ENCODE data around the gene PTPRF.
"Not testable (repeated sequence)": the region's sequence is repeated elsewhere in the genome, so short reads cannot be mapped to it uniquely, and the experiment has no call there.

The PTPRF gene

DNA sequence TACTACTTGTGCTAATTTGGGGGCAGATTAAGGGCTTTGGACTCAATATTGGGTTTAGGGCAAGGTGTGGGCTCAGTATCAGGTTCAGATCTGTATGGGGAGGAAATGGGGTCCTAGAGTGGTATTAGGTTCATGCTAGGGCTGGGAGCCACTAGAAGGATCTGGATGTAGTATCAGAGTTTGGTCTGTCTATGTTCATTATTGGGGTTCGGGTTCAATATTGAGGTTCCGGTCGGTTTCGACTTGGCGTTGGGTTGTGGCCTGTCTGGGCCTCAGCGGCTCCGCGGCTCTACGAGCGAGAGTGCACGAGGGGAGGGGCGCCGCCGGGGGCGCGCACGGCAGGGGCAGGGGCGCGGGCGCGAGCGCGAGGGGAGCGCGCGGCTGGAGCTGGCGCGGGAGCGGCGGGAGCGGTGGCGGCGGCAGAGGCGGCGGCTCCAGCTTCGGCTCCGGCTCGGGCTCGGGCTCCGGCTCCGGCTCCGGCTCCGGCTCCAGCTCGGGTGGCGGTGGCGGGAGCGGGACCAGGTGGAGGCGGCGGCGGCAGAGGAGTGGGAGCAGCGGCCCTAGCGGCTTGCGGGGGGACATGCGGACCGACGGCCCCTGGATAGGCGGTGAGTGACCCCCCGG lies at the start of gene PTPRF:
Gene PTPRF (plus strand): TSS at position 401 of the 624 bp plus-strand sequence. CDS start 14,193 bp downstream, outside the sequence.
- peak; percentile 81 for DNase-seq (ENCODE audit: low spot score)

- DNase-seq (ENCODE audit: low spot score): no peak
Observed at GRCh38 chr1:43481491-43481890, 49.2 kb upstream of the PTPRF start.

DNA sequence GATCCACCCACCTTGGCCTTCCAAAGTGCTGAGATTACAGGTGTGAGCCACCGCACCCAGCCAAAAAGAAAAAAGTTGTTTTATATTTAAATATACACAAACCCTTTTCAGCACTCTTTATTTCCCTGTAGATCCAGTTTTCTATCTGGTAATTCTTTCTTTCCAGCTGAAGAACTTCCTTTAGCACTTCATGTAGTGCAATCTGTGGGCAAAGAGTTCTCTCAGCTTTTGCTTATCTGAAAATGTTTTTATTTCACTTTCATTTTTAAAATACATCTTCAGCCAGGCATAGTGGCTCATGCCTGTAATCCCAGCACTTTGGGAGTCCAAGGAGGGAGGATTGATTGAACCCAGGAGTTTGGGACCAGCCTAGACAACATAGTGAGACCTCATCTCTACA lies 48.5 kb upstream of the PTPRF start:
- no peak for DNase-seq (ENCODE audit: low spot score)

GRCh38 chr1:43484367-43484766 lies 46.3 kb upstream of the PTPRF start:
- no peak for DNase-seq (ENCODE audit: low spot score)

DNA sequence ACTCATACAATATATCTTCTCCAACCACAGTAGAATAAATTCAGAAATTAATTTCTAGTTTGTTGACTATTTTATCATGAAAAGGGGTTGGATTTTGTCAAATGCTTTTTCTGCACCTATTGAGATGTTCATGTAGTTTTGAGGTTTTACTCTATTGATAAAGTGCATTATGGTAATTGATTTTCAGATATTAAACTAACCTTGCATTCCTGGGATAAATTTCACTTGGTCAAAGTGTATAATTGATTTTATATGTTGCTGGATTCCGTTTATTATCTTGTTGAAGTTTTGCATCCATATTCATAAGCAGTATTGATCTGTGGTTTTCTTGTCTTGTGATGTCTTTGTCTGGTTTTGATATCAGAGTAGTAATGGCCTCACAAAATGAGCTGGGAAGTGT lies 42.5 kb upstream of the PTPRF start:
- DNase-seq (ENCODE audit: low spot score): no peak

DNA sequence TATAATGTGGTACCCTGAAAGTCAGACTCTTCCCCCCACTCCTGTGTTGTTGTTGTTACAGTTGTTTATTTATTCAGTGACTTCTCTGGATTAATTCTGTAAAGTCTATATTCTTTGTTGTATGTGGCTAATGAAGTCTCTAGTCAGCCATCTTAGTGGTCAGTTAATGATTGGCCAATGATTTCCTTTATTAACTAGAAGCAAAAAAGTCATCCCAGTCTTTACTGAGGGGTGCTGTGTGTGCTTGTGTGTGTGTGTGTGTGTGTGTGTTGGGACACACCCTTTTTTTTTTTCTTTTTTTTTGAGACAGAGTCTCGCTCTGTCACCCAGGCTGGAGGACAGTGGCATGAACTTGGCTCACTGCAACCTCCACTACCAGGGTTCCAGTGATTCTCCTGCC lies 39.6 kb upstream of the PTPRF start:
- no peak for DNase-seq (ENCODE audit: low spot score)

GRCh38 chr1:43492826-43493225 lies 37.9 kb upstream of the PTPRF start:
- no peak for DNase-seq (ENCODE audit: low spot score)

DNA sequence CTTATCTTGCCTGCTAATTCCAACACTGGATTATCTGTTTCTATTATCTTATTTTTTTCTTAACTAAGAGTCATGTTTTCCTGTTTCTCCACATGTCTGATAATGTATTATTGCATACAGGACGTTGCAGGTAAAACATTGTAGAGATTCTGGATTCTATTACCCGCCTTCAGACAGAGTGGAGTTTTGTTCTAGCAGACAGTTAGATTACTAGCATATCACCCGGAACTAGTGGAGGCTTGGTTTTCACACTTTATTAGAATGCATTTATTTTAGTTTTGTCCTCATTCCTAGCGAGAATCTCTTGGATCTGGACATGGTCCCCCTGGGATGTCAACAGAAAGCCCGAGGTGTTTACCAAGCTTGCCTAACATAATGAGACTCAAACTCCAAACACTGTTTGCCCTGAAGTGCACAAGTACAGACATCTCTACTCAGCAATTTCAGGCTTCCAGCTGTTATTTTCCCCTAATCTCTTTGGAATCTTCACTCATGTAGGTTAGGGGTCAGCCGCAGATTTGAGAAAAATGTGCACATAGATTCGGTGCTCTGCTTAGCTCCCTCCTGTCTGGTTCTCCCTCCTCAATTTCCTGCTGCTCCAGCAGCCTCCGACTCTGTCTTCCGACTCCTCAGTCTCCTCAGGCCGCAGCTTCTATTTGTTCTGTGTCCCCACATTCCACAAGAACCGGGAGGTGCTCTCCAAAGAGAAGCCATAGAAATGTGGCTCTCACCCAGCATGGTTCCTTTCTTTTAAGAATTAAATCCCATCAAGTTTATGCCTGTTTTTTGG lies 36.8 kb upstream of the PTPRF start:
- DNase-seq (ENCODE audit: low spot score): no peak

DNA sequence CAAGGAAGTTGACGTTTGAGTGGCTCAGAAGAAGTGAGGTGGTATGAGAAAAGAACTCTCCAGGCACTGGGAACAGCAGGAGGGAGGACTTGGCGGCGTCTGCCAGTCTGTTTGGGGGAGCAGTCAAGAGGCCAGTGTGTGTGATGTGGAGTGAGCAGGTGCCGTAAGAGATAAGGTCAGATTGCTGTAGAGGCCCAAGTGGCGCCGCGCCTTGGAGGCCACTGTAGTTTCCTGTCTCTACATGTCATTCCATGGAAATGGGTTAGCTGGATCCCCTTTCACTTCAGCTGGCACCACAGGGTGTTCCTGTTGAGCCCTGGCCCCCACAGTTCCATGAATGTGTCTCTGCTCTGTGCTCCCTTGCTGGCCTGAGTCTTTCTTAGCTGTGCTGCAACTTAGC lies 35.5 kb upstream of the PTPRF start:
- no peak for DNase-seq (ENCODE audit: low spot score)

DNA sequence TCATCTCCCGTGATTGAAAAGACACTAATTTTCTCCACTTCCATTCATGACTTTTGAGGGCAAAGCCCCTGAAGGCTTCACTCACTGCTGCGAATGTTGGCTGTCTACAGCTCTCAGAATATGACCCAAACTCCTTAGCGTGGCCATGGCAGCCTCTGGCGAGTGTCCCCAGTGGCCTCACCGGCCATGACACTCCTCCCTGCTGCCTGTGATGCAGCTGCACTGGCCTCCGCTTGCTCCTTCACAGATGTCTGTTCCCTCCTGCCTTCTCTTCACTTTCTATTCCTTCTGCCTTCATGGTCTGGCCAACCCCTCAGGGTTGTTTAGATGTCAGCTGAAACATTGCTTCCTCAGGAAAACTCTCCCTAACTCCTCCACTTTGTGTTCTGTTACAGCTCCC lies 30.8 kb upstream of the PTPRF start:
- DNase-seq (ENCODE audit: low spot score): no peak

DNA sequence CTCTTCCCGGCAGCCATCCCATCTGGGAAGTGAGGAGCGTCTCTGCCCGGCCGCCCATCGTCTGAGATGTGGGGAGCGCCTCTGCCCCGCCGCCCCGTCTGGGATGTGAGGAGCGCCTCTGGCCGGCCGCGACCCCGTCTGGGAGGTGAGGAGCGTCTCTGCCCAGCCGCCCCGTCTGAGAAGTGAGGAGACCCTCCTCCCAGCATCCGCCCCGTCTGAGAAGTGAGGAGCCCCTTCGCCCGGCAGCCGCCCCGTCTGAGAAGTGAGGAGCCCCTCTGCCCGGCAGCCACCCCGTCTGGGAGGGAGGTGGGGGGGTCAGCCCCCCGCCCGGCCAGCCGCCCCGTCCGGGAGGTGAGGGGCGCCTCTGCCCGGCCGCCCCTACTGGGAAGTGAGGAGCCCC lies 28.9 kb upstream of the PTPRF start:
- DNase-seq (ENCODE audit: low spot score): not testable (repeated sequence)

- DNase-seq (ENCODE audit: low spot score): no peak
Observed at GRCh38 chr1:43503534-43503933, 27.1 kb upstream of the PTPRF start.

GRCh38 chr1:43505077-43505780 lies 25.5 kb upstream of the PTPRF start:
- DNase-seq (ENCODE audit: low spot score): no peak

DNA sequence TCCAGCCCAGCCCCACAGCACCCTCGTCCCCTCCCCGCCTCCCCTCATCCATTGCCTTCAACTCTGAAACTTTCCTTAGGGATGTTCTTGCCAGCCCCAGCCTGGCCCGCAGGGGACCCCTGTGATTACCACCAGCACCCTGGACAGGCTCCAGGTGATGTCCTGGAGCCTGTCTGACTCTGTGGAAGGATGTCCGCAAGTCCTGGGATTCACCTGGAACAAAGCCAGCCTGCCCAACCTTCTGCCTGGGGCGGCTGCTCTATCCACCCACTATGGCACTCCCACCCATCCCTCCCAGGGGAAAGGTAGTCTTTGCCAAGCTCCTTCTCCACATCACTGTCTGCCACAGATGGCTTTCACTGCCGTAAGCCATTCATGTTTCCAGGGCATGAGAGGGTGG lies 24.4 kb upstream of the PTPRF start:
- no peak for DNase-seq (ENCODE audit: low spot score)

GRCh38 chr1:43507296-43508295 lies 23.1 kb upstream of the PTPRF start:
- DNase-seq (ENCODE audit: low spot score): no peak

- no peak for DNase-seq (ENCODE audit: low spot score)
Observed at GRCh38 chr1:43509007-43509739, 21.5 kb upstream of the PTPRF start.

DNA sequence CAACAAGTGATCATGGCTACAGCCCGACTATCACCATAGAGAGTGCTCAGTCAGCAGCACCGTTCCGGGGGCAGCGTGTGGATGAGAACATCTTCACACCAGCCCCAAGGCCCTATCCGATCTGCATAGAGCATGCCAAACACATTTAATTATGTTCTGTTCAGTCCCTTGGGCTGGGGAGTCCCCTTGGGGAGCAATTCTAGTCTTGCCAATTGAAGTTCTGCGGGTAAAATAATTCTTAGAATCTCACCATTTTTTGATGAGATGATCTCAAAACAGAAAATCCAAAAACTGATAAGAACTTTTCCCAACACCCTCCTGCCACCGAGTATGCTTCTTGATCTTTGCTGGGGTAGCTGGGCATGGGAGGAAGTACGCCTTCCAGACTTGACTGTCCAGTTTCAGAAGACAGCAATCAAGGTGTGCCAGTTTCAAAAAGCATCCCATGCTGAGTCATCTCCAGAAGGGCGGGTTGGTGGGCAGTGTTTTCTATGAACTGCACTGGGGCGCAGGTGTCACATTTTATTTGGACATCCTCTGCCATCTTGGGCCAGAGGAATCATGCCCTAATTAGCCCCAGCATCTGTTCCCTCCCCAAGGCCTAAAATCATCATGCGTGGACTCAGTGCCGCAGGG lies 20.8 kb upstream of the PTPRF start:
- DNase-seq (ENCODE audit: low spot score): no peak

- DNase-seq (ENCODE audit: low spot score): no peak
Observed at GRCh38 chr1:43510621-43511020, 20.1 kb upstream of the PTPRF start.

DNA sequence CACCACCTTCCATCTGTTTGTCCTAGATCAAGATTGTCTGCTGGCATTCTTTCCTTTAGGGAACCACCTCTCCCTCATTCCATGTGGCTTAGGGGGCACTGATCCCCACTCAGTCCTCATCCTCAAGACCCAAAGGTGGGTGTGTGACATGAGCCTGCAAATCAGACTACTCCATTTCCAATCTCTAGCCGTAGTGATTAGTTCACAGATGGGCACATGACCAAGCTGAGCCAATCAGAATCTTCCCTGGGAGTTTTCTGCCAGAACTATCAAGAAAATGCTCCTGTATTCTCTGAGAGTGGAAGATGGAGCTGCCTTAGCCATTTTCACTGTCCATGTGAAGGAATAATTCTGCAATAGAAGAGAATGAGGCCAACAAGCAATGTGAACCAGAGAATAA lies 19.3 kb upstream of the PTPRF start:
- no peak for DNase-seq (ENCODE audit: low spot score)

DNA sequence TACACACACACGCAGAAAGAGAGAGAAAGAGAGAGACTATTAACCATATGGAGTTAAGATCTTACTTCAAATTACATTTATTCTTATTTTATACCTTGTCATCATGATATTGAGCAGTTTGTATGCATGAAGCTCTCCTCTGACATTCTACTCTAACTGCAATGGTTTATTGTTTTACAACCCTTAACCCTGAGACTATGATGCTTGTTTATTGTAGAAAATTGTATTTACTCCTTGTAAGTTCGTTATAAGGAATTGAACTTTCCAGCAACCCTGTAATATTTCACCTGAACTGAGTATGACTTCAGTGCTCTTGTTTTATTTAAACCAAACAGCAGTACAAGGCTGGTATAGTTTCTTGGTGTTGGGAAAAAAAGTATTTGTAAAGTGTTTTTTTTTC lies 18.6 kb upstream of the PTPRF start:
- no peak for DNase-seq (ENCODE audit: low spot score)

- no peak for DNase-seq (ENCODE audit: low spot score)
Observed at GRCh38 chr1:43512681-43513080, 18.0 kb upstream of the PTPRF start.
